ENCODE measurements around the gene EIPR1.

- TF ChIP-seq CTCF (IDR thresholded peaks at IDR 0.05) (no peak), CBFB (CRISPR knock-in tag; IDR thresholded peaks at IDR 0.05; ENCODE audit: low read depth) (no peak), USF2 (CRISPR knock-in tag; IDR thresholded peaks at IDR 0.05) (no peak), SP1 (CRISPR knock-in tag; conservative IDR thresholded peaks at IDR 0.05) (no peak)
- TF ChIP-seq, protein P1, sequence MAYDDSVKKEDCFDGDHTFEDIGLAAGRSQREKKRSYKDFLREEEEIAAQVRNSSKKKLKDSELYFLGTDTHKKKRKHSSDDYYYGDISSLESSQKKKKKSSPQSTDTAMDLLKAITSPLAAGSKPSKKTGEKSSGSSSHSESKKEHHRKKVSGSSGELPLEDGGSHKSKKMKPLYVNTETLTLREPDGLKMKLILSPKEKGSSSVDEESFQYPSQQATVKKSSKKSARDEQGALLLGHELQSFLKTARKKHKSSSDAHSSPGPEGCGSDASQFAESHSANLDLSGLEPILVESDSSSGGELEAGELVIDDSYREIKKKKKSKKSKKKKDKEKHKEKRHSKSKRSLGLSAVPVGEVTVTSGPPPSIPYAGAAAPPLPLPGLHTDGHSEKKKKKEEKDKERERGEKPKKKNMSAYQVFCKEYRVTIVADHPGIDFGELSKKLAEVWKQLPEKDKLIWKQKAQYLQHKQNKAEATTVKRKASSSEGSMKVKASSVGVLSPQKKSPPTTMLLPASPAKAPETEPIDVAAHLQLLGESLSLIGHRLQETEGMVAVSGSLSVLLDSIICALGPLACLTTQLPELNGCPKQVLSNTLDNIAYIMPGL (CRISPR knock-in tag; IDR thresholded peaks at IDR 0.05) = no peak
- TF ChIP-seq, protein P2, sequence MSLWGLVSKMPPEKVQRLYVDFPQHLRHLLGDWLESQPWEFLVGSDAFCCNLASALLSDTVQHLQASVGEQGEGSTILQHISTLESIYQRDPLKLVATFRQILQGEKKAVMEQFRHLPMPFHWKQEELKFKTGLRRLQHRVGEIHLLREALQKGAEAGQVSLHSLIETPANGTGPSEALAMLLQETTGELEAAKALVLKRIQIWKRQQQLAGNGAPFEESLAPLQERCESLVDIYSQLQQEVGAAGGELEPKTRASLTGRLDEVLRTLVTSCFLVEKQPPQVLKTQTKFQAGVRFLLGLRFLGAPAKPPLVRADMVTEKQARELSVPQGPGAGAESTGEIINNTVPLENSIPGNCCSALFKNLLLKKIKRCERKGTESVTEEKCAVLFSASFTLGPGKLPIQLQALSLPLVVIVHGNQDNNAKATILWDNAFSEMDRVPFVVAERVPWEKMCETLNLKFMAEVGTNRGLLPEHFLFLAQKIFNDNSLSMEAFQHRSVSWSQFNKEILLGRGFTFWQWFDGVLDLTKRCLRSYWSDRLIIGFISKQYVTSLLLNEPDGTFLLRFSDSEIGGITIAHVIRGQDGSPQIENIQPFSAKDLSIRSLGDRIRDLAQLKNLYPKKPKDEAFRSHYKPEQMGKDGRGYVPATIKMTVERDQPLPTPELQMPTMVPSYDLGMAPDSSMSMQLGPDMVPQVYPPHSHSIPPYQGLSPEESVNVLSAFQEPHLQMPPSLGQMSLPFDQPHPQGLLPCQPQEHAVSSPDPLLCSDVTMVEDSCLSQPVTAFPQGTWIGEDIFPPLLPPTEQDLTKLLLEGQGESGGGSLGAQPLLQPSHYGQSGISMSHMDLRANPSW (CRISPR knock-in tag; conservative IDR thresholded peaks at IDR 0.05; ENCODE audit: low read depth) = no peak
These were observed 49.7 kb upstream of the EIPR1 start for GRCh38 chr2:3427272-3427671.
